RWPE2 (cell line): ENCODE data around the gene OLFM4.

ENCODE experiments used
- ATAC-seq: fragments of 200-7000 bp; cut with Tn5 transposase; 3 replicates; pipeline ENCODE4 v1.9.1; 2021; ENCODE audit warnings: low read depth
- DNase-seq: peaks from one replicate; pipeline ENCODE4 v3.0.0-alpha.2; 2020; ENCODE audit warnings: low spot score
- H3K27ac ChIP-seq: fragments of 450-650 bp; 2 replicates; pipeline ENCODE4 v1.5.1; 2017; ENCODE audit warnings: mild to moderate bottlenecking; ENCODE audit not compliant: poor library complexity, severe bottlenecking
- H3K27me3 ChIP-seq: fragments of 250-450 bp; sonication (Bioruptor Pico); 2 replicates; pipeline ENCODE4 v1.5.1; 2021; ENCODE audit warnings: mild to moderate bottlenecking, moderate library complexity; ENCODE audit not compliant: insufficient read depth, poor library complexity, severe bottlenecking
- H3K36me3 ChIP-seq: fragments of 250-450 bp; sonication (Bioruptor Pico); 2 replicates; pipeline ENCODE4 v1.5.1; 2020; ENCODE audit warnings: low read depth, mild to moderate bottlenecking, moderate library complexity
- H3K4me1 ChIP-seq: fragments of 250-450 bp; sonication (Bioruptor Pico); 2 replicates; pipeline ENCODE4 v1.5.1; 2021; ENCODE audit warnings: mild to moderate bottlenecking, moderate library complexity; ENCODE audit not compliant: insufficient read depth, poor library complexity, severe bottlenecking
- H3K4me3 ChIP-seq: fragments of 250-450 bp; sonication (Bioruptor Pico); 2 replicates; pipeline ENCODE4 v1.5.1; 2021; ENCODE audit warnings: mild to moderate bottlenecking, moderate library complexity; ENCODE audit not compliant: severe bottlenecking
- H3K9me3 ChIP-seq: fragments of 250-450 bp; sonication (Bioruptor Pico); 2 replicates; pipeline ENCODE4 v1.5.1; 2021; ENCODE audit warnings: mild to moderate bottlenecking, moderate library complexity; ENCODE audit not compliant: severe bottlenecking
- TF ChIP-seq, protein P1 (sequence below): fragments of 450-650 bp; IDR thresholded peaks from one replicate; pipeline ENCODE4 v1.5.1; 2017; ENCODE audit warnings: mild to moderate bottlenecking, moderate library complexity; ENCODE audit not compliant: poor library complexity, severe bottlenecking

The OLFM4 gene

DNA sequence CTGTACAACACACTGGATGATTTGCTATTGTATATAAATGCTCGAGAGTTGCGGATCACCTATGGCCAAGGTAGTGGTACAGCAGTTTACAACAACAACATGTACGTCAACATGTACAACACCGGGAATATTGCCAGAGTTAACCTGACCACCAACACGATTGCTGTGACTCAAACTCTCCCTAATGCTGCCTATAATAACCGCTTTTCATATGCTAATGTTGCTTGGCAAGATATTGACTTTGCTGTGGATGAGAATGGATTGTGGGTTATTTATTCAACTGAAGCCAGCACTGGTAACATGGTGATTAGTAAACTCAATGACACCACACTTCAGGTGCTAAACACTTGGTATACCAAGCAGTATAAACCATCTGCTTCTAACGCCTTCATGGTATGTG, 21.5 kb downstream of the OLFM4 start:
- DNase-seq: no peak
- H3K27ac ChIP-seq: no peak overlapping the region
- TF ChIP-seq, protein P1, sequence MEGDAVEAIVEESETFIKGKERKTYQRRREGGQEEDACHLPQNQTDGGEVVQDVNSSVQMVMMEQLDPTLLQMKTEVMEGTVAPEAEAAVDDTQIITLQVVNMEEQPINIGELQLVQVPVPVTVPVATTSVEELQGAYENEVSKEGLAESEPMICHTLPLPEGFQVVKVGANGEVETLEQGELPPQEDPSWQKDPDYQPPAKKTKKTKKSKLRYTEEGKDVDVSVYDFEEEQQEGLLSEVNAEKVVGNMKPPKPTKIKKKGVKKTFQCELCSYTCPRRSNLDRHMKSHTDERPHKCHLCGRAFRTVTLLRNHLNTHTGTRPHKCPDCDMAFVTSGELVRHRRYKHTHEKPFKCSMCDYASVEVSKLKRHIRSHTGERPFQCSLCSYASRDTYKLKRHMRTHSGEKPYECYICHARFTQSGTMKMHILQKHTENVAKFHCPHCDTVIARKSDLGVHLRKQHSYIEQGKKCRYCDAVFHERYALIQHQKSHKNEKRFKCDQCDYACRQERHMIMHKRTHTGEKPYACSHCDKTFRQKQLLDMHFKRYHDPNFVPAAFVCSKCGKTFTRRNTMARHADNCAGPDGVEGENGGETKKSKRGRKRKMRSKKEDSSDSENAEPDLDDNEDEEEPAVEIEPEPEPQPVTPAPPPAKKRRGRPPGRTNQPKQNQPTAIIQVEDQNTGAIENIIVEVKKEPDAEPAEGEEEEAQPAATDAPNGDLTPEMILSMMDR: no peak

DNA sequence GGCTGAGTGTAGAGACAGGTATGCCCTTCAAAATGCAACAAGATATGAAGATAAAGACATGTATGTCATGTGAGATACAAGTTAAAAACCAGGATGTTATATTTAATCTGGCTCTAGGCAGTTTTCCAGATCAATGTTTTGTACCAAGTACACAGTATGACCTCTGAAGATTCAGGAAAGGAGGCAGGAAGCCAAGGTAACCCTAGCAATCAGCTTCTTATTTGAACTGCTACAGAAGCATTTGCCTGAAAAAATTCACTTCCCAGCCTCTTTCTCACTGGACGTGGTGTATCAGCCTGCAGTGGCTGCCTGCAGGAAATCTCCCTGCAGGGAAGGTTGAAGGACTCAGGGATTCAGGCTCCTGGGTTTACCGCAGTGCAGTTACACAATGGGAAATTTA, 24.1 kb downstream of the OLFM4 start:
- Histone ChIP-seq H3K27ac (no peak overlapping the region), H3K4me3 (no peak overlapping the region), H3K4me1 (no peaks in the 10 kb centered on the region), H3K27me3 (no peaks in the 10 kb centered on the region), H3K36me3 (no peaks in the 10 kb centered on the region), H3K9me3 (no peaks in the 10 kb centered on the region)
- TF ChIP-seq, protein P1: no peak
- DNase-seq (no peak), ATAC-seq (no peak)

More for the DNA sequence above, 21.5 kb downstream of the OLFM4 start:
- no peak for ATAC-seq
- Histone ChIP-seq H3K36me3 (no peaks in the 10 kb centered on the region), H3K4me3 (no peak overlapping the region), H3K27me3 (no peaks in the 10 kb centered on the region), H3K4me1 (no peaks in the 10 kb centered on the region), H3K9me3 (no peaks in the 10 kb centered on the region)

GRCh38 chr13:53054569-53054968, 26.0 kb downstream of the OLFM4 start:
- Histone ChIP-seq H3K4me1 (no peaks in the 10 kb centered on the region), H3K27ac (no peak overlapping the region), H3K36me3 (no peaks in the 10 kb centered on the region), H3K9me3 (no peaks in the 10 kb centered on the region), H3K27me3 (no peaks in the 10 kb centered on the region), H3K4me3 (no peak overlapping the region)
- ATAC-seq (no peak), DNase-seq (no peak)
- TF ChIP-seq, protein P1: no peak

GRCh38 chr13:53058065-53058679, 29.6 kb downstream of the OLFM4 start:
- TF ChIP-seq, protein P1: no peak
- ATAC-seq (no peak), DNase-seq (no peak)
- H3K36me3 ChIP-seq: no peaks in the 10 kb centered on the region
- H3K4me3 ChIP-seq: no peak overlapping the region
- no peaks in the 10 kb centered on the region for H3K9me3 ChIP-seq
- no peak overlapping the region for H3K27ac ChIP-seq
- H3K4me1 ChIP-seq: no peaks in the 10 kb centered on the region
- no peaks in the 10 kb centered on the region for H3K27me3 ChIP-seq

- Histone ChIP-seq H3K27ac (no peak overlapping the region), H3K9me3 (no peaks in the 10 kb centered on the region), H3K4me1 (no peaks in the 10 kb centered on the region), H3K36me3 (no peaks in the 10 kb centered on the region), H3K27me3 (no peaks in the 10 kb centered on the region), H3K4me3 (no peak overlapping the region)
- TF ChIP-seq, protein P1: no peak
- ATAC-seq (no peak), DNase-seq (no peak)
These were observed 32.4 kb downstream of the OLFM4 start for GRCh38 chr13:53060840-53061490.
